ENCODE results near the gene CDH4. TPM values are rescaled to one million over a fixed set of nuclear protein-coding genes. Genes with fewer than 3 reads are reported as not detected.

Gene CDH4
- total and polyA plus RNA-seq, 2 donors (not counting 3 experiments of a cell fraction or from before 2014, with no cell fraction given), result 0.17 to 0.51 TPM

DNA sequence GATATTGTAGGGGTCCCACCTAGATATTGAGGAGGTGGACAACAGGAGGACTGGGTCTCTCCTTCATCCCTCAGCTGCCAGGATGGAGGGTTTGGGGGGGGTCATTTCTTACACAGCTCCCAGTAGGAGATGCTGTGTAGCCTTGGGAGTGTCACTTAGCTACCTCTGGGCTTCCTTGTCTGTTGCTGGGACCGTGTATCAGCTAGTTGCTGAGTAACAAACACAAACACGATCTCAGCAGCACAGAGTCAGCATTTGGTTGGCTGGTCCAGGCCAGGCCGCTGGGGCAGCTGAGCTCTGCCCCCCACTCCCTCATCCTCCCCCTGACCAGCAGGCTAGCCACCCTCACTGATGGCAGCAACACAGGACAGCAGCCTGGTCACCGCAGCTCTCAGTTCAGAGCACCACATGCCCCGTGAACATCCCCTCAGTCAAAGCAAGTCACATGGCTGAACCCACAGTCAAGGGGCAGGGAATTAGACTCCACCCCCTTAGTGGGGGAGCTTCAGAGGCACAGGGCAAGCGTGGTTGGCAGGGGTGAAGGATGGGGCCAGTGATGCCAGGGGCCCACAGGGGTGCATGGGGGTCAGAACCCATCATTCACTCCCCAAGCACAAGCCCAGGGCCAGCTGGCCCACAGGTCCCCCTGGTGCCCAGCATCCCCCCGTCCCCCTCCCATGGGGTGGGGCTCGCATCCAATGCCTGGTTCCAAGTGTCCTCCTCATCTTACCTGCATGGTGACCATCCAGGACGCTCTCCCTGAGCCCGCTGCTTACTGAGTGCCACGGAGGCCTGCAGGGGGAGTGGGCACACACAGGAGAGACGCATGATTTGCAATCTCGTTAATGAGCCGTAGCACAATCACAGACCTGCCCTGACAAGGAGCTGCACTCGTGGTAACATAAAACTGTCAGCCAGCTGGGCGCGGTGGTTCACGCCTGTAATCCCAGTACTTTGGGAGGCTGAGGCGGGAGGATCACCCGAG, 701.3 kb downstream of the CDH4 start:
- Histone ChIP-seq H3K27me3 (ENCODE audit: control insufficient read depth in 2 of 2, insufficient read depth in 2 of 2, low read length in 2 of 2) (no peaks in the 10 kb centered on the region), H3K9ac (replicated peaks; ENCODE audit: extremely low read depth, insufficient read depth, low read length) (no peak overlapping the region), H3K9me3 (replicated peaks; ENCODE audit: control insufficient read depth, insufficient read depth, low read length) (no peaks in the 10 kb centered on the region), H3K4me3 (replicated peaks in 1 of 3; ENCODE audit: insufficient read depth in 1 of 3, low read depth in 1 of 3, low read length in 3 of 3) (no peak overlapping the region), H4K20me1 (replicated peaks; ENCODE audit: control insufficient read depth, extremely low read depth, insufficient read depth, low read length) (no peaks in the 10 kb centered on the region), H3K79me2 (ENCODE audit: control insufficient read depth, insufficient read depth, low read length) (no peaks in the 10 kb centered on the region), H3K4me1 (ENCODE audit: control insufficient read depth, extremely low read depth, insufficient read depth, low read length) (no peaks in the 10 kb centered on the region), H2AFZ (ENCODE audit: low read depth, low read length) (no peak overlapping the region), H3K9me1 (replicated peaks; ENCODE audit: control insufficient read depth, extremely low read depth, insufficient read depth, low read length) (no peaks in the 10 kb centered on the region), H3K27ac (ENCODE audit: insufficient read depth, low read depth, low read length) (no peak overlapping the region), H3K36me3 (ENCODE audit: control insufficient read depth in 2 of 2, extremely low read depth in 1 of 2, insufficient read depth in 2 of 2, low read length in 2 of 2) (no peaks in the 10 kb centered on the region), H3K4me2 (ENCODE audit: insufficient read depth, low read length) (no peak overlapping the region)
- TF ChIP-seq FOS (IDR thresholded peaks at IDR 0.05; ENCODE audit: borderline replicate concordance, insufficient read depth, low read length), result no peak
- TF ChIP-seq POLR2A (IDR thresholded peaks at IDR 0.05; ENCODE audit: low read depth, low read length), result no peak
- TF ChIP-seq MYC (IDR thresholded peaks at IDR 0.05; ENCODE audit: low read depth, low read length), result no peak
- TF ChIP-seq, protein P1, sequence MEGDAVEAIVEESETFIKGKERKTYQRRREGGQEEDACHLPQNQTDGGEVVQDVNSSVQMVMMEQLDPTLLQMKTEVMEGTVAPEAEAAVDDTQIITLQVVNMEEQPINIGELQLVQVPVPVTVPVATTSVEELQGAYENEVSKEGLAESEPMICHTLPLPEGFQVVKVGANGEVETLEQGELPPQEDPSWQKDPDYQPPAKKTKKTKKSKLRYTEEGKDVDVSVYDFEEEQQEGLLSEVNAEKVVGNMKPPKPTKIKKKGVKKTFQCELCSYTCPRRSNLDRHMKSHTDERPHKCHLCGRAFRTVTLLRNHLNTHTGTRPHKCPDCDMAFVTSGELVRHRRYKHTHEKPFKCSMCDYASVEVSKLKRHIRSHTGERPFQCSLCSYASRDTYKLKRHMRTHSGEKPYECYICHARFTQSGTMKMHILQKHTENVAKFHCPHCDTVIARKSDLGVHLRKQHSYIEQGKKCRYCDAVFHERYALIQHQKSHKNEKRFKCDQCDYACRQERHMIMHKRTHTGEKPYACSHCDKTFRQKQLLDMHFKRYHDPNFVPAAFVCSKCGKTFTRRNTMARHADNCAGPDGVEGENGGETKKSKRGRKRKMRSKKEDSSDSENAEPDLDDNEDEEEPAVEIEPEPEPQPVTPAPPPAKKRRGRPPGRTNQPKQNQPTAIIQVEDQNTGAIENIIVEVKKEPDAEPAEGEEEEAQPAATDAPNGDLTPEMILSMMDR (IDR thresholded peaks at IDR 0.05; ENCODE audit: extremely low read depth in 1 of 2, insufficient read depth in 1 of 2, low read depth in 1 of 2, low read length in 2 of 2), result no peak
- TF ChIP-seq, protein P2, sequence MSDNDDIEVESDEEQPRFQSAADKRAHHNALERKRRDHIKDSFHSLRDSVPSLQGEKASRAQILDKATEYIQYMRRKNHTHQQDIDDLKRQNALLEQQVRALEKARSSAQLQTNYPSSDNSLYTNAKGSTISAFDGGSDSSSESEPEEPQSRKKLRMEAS (IDR thresholded peaks at IDR 0.05; ENCODE audit: insufficient read depth, insufficient read length), result no peak
- no peak for TF ChIP-seq POLR2AphosphoS5 (IDR thresholded peaks at IDR 0.05; ENCODE audit: insufficient read depth, low read depth, low read length)
- TF ChIP-seq GATA2 (IDR thresholded peaks at IDR 0.05; ENCODE audit: insufficient read depth, insufficient read length, low read depth, low read length), result no peak
- TF ChIP-seq EZH2 (IDR thresholded peaks at IDR 0.05; ENCODE audit: borderline replicate concordance, low read depth, low read length, severe bottlenecking), result no peak
- no peak for TF ChIP-seq JUN (IDR thresholded peaks at IDR 0.05; ENCODE audit: borderline replicate concordance, insufficient read depth, insufficient read length, low read depth)
- DNase-seq (ENCODE audit: low read depth, low spot score) (no peak), FAIRE-seq (no peak)
- no TSS peak for BruUV-seq (replicated peaks)
- intact Hi-C loops (cut with micrococcal nuclease) (no loop called here), dilution Hi-C loops (cut with MboI; ENCODE audit: extremely low pct_ligation_motif_present, low sequenced_read_pairs) (no loop called here)
- ChIA-PET CTCF (no interaction called here), POLR2A (no interaction called here)

Data from endothelial cell of umbilical vein (primary cell).